ENCODE data around the gene CSAG1. TPM values are rescaled to one million over a fixed set of nuclear protein-coding genes. Genes with fewer than 3 reads are reported as not detected.
"Not testable (repeated sequence)": the region's sequence is repeated elsewhere in the genome, so short reads cannot be mapped to it uniquely, and the experiment has no call there.

Gene CSAG1, protein sequence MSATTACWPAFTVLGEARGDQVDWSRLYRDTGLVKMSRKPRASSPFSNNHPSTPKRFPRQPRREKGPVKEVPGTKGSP
- total RNA-seq = not detected

DNA sequence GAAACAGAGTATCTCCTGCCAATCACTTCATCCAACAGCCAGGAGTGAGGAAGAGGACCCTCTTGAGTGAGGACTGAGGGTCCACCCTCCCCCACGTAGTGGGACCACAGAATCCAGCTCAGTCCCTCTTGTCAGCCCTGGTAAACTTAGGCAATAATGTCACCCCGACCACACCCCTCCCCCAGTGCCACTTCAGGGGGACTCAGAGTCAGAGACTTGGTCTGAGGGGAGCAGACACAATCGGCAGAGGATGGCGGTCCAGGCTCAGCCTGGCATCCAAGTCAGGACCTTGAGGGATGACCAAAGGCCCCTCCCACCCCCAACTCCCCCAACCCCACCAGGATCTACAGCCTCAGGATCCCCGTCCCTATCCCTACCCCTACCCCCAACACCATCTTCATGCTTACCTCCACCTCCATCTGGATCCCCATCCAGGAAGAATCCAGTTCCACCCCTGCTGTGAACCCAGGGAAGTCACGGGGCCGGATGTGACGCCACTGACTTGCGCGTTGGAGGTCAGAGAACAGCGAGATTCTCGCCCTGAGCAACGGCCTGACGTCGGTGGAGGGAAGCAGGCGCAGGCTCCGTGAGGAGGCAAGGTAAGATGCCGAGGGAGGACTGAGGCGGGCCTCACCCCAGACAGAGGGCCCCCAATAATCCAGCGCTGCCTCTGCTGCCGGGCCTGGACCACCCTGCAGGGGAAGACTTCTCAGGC is at the start of gene CSAG1, which contains the start of gene MAGEA12:
TSS of gene CSAG1 (minus strand) at position 461 of the 715 bp plus-strand sequence. CDS start 1,261 bp downstream, outside the sequence.
TSS of gene MAGEA12 (plus strand) at position 497 of the 715 bp plus-strand sequence. CDS start 2,405 bp downstream, outside the sequence.
- Histone ChIP-seq H3K36me3 (no peaks in the 10 kb centered on the region), H3K27me3 (peaks cover 0 to 9% of the 10 kb centered on the region in 2 donors), H3K4me3 (no peak within 1 kb of the TSS), H3K27ac (no peak within 1 kb of the TSS), H3K9me3 (no peaks in the 10 kb centered on the region), H3K4me1 (no peaks in the 10 kb centered on the region)
- no peak for DNase-seq (ENCODE audit: low spot score in 2 of 2)
- TF ChIP-seq POLR2AphosphoS5 (IDR thresholded peaks at IDR 0.05) = no peak
- no peak for TF ChIP-seq POLR2A (IDR thresholded peaks at IDR 0.05)
- TF ChIP-seq, protein P1, sequence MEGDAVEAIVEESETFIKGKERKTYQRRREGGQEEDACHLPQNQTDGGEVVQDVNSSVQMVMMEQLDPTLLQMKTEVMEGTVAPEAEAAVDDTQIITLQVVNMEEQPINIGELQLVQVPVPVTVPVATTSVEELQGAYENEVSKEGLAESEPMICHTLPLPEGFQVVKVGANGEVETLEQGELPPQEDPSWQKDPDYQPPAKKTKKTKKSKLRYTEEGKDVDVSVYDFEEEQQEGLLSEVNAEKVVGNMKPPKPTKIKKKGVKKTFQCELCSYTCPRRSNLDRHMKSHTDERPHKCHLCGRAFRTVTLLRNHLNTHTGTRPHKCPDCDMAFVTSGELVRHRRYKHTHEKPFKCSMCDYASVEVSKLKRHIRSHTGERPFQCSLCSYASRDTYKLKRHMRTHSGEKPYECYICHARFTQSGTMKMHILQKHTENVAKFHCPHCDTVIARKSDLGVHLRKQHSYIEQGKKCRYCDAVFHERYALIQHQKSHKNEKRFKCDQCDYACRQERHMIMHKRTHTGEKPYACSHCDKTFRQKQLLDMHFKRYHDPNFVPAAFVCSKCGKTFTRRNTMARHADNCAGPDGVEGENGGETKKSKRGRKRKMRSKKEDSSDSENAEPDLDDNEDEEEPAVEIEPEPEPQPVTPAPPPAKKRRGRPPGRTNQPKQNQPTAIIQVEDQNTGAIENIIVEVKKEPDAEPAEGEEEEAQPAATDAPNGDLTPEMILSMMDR (IDR thresholded peaks at IDR 0.05) = no peak
- intact Hi-C loops (cut with DNase I; ENCODE audit: low total_unique reads) = no loop called here

DNA sequence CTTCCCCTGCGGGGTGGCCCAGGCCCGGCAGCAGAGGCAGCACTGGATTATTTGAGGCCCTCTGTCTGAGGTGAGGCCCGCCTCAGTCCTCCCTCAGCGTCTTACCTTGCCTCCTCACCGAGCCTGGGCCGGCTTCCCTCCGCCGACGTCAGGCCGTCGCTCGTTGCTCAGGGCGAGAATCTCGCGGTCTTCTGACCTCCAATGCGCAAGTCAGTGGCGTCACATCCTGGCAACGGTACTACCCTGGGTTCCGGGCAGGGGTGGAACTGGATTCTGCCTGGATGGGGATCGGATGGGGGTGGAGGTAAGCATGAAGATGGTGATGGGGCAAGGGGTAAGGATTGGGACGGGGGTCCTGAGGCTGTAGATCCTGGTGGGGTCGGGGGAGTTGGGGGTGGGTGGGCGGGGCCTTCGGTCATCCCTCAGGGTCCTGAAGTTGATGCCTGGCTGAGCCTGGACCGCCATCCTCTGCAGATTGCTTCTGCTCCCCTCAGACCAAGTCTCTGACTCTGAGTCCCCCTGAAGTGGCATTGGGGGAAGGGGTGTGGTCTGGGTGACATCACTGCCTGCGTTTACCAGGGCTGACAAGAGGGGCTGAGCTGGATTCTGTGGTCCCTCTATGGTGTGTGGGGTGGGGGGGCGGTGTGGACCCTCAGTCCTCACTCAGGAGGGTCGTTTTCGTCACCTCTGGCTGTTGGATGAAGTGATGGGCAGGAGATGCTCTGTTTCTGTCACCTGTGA is 36.2 kb upstream of the CSAG1 start, which contains the start of gene MAGEA6:
TSS of gene MAGEA6 (minus strand) at position 141 of the 741 bp plus-strand sequence. CDS start 2,039 bp downstream, outside the sequence.
- intact Hi-C loops (cut with DNase I; ENCODE audit: low total_unique reads); H3K36me3 ChIP-seq; H3K4me1 ChIP-seq; H3K27ac ChIP-seq; H3K27me3 ChIP-seq; H3K4me3 ChIP-seq; DNase-seq (ENCODE audit: low spot score in 2 of 2); H3K9me3 ChIP-seq: not testable (repeated sequence)

DNA sequence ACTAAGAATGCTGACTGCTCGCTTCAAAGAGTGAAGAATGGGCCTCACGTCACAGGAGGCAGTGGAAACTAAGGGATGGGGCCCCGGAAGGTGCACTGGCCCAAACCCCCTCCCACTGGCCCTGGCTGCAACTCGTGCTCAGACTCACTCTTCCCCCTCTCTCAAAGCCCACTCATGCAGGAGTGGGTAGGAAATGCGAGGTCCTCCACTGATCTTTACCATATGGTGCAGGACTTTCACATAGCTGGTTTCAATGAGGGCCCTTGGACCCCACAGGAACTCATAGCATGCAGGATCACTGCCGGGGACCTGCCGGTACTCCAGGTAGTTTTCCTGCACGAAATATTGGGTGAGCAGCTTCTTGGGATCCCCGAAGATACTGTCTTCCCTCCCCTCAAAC is 33.0 kb upstream of the CSAG1 start:
- H3K27ac ChIP-seq; H3K9me3 ChIP-seq; H3K36me3 ChIP-seq; intact Hi-C loops (cut with DNase I; ENCODE audit: low total_unique reads); H3K4me3 ChIP-seq; H3K4me1 ChIP-seq; DNase-seq (ENCODE audit: low spot score in 2 of 2); H3K27me3 ChIP-seq: not testable (repeated sequence)

DNA sequence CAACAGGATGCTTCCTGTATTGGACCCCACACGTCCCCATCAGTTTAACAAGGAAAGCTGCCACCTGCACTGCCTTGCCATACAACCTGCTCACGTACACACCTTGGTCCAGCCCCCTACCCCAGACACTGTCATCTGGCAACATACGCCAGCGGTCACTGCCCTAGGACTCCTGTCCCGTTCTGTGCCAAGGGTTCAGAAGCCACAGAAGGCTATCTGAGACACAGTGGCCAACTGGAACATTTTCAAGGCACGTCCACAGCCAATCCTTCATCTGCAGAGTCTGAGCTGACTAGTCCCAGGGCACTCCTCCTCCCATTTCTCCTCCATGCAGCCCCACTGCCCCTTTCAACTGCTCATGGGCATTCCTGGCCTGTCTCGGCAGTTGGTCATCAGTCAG is 28.1 kb upstream of the CSAG1 start:
- H3K9me3 ChIP-seq; H3K4me1 ChIP-seq; H3K4me3 ChIP-seq; DNase-seq (ENCODE audit: low spot score in 2 of 2); intact Hi-C loops (cut with DNase I; ENCODE audit: low total_unique reads); H3K27me3 ChIP-seq; H3K36me3 ChIP-seq; H3K27ac ChIP-seq: not testable (repeated sequence)

DNA sequence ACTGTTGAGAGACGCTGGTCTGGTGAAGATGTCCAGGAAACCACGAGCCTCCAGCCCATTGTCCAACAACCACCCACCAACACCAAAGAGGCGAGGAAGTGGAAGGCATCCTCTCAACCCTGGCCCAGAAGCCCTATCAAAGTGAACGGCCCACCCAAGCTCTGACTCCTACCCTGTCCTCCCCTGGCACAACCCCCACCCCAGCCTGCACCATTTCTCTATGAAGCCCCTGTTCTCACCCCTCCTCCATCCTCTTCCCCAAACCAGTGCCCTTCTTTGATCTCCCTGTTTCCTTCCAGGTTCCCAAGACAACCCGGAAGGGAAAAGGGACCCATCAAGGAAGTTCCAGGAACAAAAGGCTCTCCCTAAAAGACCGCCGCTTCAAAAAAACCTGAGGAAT is 26.0 kb upstream of the CSAG1 start:
- H3K27me3 ChIP-seq; H3K4me3 ChIP-seq; intact Hi-C loops (cut with DNase I; ENCODE audit: low total_unique reads); H3K9me3 ChIP-seq; H3K4me1 ChIP-seq; DNase-seq (ENCODE audit: low spot score in 2 of 2); H3K36me3 ChIP-seq; H3K27ac ChIP-seq: not testable (repeated sequence)

DNA sequence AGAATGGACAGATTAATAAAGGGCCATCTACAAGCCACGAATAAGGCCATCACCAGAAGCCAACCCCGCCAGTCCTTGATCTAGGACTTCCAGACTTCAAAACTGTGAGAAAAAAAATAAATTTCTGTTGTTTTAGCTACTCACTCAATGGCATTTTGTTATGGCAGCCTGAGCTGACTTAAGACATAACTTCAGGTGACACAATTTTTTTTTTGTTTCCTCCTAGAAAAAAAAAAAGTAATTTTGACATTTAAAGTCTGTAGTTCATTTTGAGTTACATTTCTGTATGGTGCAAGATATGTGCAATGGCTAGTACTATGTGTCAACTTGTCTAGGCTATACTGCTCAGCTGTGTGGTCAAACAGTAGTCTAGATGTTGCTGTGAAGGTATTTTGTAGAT is 25.4 kb upstream of the CSAG1 start, which contains the start of gene CSAG3:
TSS of gene CSAG3 (plus strand) at position 301 of the 400 bp plus-strand sequence.
- H3K27me3 ChIP-seq; DNase-seq (ENCODE audit: low spot score in 2 of 2); H3K9me3 ChIP-seq; H3K27ac ChIP-seq; intact Hi-C loops (cut with DNase I; ENCODE audit: low total_unique reads); H3K4me3 ChIP-seq; H3K36me3 ChIP-seq; H3K4me1 ChIP-seq: not testable (repeated sequence)

DNA sequence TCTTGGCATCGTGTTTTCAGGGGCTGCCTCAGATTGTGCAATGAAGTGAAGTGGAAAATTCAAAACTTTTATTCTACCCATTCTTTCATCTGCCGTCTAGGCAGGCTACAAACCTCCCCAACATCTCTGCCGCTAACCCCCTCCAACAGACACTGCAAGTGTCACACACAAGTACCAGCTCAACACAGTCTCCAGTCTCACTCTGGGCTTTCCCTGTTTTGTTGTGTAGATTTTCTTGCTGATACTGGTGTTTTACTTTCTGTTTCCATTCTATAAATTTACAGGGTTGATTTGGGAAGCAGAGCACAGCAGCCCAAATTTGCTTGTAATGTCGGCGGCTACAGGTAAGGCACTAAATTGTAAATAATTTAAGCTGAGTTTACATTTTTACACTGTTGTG is 21.4 kb upstream of the CSAG1 start:
- H3K4me3 ChIP-seq; intact Hi-C loops (cut with DNase I; ENCODE audit: low total_unique reads); H3K9me3 ChIP-seq; H3K36me3 ChIP-seq; DNase-seq (ENCODE audit: low spot score in 2 of 2); H3K4me1 ChIP-seq; H3K27ac ChIP-seq; H3K27me3 ChIP-seq: not testable (repeated sequence)

DNA sequence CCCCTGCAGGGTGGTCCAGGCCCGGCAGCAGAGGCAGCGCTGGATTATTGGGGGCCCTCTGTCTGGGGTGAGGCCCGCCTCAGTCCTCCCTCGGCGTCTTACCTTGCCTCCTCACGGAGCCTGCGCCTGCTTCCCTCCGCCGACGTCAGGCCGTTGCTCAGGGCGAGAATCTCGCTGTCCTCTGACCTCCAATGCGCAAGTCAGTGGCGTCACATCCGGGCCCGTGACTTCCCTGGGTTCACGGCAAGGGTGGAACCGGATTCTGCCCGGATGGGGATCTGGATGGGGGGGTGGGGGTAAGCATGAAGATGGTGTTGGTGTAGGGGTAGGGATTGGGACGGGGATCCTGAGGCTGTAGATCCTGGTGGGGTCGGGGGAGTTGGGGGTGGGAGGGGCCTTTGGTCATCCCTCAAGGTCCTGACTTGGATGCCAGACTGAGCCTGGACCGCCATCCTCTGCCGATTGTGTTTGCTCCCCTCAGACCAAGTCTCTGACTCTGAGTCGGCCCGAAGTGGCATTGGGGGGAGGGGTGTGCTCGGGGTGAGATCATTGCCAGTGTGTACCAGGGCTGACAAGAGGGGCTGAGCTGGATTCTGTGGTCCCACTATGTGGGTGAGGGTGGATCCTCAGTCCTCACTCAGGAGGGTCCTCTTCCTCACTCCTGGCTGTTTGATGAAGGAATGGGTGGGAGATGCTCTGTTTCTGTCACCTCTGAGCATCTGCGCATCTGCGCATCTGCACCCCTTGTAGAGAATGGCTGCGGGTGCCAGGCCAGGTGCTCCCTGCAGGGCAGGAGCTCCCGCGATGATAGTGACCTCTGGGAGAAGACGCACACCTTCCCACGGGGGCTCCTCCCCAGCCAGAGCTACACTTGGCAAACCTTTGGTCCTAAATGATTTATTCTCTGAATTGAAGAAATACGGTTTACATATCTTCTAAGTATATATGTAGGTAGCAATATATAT is 20.4 kb upstream of the CSAG1 start, which contains the start of gene MAGEA2:
TSS of gene MAGEA2 (minus strand) at position 157 of the 965 bp plus-strand sequence. CDS start 2,479 bp downstream, outside the sequence.
- H3K27me3 ChIP-seq; DNase-seq (ENCODE audit: low spot score in 2 of 2); H3K9me3 ChIP-seq; H3K27ac ChIP-seq; intact Hi-C loops (cut with DNase I; ENCODE audit: low total_unique reads); H3K36me3 ChIP-seq; H3K4me3 ChIP-seq; H3K4me1 ChIP-seq: not testable (repeated sequence)

Measured in breast epithelium (tissue), 4 donors.